DMS 273 treated with DMSO at 0.1 percent for 48 hours (cell line): Measurements from ENCODE around the gene TMEM130.

Experiments used
- DNase-seq: peaks from one replicate; lab custom pipeline; 2025; lab: John Stamatoyannopoulos, UW

The TMEM130 gene, protein sequence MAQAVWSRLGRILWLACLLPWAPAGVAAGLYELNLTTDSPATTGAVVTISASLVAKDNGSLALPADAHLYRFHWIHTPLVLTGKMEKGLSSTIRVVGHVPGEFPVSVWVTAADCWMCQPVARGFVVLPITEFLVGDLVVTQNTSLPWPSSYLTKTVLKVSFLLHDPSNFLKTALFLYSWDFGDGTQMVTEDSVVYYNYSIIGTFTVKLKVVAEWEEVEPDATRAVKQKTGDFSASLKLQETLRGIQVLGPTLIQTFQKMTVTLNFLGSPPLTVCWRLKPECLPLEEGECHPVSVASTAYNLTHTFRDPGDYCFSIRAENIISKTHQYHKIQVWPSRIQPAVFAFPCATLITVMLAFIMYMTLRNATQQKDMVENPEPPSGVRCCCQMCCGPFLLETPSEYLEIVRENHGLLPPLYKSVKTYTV

DNA sequence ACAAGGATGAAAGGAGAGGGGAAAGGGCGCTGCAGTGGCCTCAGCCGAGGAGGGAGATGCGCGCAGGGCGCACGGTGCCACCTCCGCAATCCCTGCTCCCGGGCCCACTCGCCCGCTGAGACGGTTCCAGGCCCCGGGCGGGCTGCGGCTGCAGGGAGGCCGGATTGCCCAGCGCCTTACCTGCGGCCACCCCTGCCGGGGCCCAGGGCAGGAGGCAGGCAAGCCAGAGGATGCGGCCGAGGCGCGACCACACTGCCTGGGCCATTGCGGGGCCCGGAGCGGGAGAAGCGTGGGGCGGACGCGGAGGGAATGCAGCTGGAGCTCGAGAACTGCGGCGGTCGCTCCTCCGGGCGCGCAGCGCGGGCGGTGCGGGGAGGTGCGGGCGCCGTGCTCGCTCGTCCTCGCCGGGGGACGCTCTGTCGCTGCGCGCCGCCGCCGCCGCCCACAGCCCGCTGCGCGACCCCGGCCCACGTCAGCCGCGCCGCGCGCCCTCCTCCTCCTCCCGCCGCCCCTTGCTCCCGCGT, at the start of gene TMEM130:
TSS of gene TMEM130 (minus strand) at position 418 of the 524 bp plus-strand sequence. CDS start at position 265, 153 bp downstream.
- no peak for DNase-seq

DNA sequence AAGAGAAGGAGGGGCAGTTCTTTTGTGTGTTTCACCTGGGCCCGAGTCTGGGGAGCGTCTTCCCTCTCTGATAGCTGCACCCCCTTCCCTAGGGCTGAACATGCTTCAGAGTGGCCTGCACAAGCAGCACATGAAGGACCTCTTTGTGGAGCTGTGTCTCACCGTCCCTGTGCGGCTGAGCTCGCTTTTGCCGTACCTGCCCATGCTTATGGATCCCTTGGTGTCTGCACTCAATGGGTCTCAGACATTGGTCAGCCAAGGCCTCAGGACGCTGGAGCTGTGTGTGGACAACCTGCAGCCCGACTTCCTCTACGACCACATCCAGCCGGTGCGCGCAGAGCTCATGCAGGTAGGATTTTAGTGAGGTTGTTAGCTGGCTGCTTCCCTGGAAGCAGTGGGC, 47.5 kb upstream of the TMEM130 start:
- DNase-seq: no peak

DNA sequence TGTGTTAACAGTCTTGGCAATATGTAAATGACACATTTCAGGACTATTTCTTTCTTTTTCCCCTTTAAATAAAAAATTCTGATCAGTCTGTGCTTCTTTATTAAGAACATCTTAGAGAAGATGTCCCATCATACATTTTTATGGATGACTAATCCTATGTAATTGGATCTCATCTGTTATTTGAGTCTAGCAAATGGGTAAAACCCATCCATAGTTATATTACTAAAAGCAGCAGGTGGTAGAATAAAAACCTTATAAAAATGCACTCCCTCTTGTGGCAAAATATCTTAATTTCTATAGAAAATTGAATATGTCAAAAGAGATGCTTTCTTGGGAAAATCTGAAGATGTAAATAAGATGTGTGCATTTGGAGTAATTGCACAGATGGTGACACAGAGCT, 43.8 kb upstream of the TMEM130 start:
- DNase-seq: no peak

DNA sequence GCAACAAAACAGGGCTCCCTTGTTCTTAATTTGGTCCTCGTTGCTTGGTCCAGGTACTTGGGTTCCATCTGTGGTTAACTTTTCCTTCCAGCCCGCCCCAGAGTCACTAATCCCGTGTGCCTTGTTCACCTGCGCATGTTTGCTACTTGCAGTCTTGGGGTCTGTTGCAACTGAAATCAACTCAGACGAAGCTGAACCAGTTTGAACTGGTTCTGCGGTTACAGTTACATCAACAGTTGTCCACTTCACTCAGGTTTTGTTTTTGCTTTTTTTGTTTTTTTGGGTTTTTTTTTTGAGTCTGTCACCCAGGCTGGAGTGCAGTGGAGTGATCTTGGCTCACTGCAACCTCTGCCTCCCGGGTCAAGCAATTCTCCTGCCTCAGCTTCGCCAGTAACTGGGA, 43.2 kb upstream of the TMEM130 start:
- DNase-seq: no peak

DNA sequence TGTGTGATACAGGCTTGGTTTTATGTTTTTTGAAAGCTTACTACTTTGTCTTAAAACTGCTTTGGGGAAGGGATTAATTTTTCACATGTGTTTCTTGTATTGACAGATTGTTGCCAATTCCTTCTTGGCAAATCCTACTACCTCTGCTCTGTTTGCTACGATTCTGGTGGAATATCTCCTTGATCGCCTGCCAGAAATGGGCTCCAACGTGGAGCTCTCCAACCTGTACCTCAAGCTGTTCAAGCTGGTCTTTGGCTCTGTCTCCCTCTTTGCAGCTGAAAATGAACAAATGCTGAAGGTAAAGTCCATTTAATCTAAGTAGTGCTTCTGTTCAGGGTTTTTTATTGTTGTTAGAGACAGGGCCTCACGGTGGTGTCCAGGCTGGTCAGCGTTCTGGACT, 42.1 kb upstream of the TMEM130 start:
- peak; percentile 79 for DNase-seq

DNA sequence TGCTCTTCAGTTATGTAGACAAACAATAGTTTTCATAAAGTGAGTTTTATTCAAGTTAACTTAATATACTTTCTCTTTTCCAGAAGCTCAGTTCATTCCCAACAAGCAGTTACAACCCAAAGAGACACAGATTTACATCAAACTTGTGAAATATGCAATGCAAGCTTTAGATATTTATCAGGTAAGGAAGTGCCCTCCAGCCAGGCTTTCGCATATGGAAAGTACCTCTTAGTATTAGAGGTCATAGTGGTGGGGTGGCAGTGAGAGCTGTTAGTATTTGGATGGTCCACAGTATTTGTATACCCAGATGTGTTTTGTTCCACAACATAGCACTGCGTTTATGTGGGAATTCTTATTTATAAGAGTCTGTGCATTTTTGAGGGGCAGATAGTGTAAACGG, 40.6 kb upstream of the TMEM130 start:
- no peak for DNase-seq

DNA sequence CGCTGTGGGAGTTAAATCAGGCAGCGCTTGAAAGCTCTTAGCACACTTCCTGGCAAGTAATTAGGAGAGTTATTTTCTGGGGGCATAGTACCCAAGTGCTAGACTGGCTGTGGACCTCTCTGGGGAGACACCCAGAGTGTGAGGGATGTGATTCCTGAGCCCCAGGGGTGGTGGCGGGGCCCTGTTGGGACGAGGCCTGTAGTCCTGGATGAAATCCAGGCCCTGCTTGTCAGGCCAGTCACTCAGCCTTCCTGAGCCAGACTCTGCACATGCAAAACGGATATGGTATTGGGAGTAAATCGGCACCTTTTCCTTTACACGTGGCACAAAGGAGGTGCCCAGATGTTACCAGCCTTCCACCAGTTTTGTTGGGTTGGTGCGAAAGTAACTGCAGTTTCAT, 39.7 kb upstream of the TMEM130 start:
- DNase-seq: no peak

DNA sequence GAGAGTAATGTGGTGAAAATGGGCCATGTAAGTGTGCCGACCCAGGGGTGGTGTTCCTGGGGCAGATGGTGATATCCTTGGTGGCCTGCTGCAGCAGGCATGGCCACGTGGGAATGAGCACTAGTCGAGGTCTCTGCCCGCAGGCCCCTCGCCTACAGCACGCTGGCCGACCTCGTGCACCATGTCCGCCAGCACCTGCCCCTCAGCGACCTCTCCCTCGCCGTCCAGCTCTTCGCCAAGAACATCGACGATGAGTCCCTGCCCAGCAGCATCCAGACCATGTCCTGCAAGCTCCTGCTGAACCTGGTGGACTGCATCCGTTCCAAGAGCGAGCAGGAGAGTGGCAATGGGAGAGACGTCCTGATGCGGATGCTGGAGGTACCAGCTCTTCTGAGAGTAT, 38.8 kb upstream of the TMEM130 start:
- no peak for DNase-seq

DNA sequence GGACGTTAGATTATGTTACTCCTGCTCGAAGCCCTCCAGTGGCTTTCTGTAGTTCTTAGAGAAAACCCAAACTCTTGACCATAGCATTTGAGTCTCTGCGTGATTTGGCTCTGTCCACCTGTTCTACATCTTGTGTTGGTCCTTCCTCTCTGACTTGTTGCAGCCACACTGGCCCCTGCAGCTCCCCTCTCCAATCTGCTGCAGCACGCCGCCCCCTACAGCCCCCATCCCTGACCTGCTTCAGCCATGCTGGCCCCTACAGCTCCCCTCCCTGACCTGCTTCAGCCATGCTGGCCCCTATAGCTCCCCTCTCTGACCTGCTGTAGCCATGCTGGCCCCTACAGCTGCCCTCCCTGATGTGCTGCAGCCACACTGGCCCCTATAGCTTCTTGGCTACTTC, 37.8 kb upstream of the TMEM130 start:
- DNase-seq: no peak

DNA sequence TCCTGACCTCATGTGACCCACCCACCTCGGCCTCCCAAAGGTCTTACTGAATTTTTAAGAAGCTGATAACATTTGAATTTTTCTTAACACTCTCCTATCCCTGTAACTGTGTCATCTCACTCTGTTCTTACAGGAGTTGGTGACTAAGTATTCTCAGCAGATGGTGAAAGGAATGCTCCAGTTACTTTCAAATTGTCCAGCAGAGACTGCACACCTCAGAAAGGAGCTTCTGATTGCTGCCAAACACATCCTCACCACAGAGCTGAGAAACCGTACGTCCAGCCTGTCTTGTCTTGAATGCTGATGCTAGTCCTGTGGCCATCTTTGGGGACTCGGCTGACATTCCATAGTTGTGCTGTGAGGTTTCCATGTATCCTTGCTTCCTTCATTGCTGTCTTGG, 33.4 kb upstream of the TMEM130 start:
- DNase-seq: no peak

DNA sequence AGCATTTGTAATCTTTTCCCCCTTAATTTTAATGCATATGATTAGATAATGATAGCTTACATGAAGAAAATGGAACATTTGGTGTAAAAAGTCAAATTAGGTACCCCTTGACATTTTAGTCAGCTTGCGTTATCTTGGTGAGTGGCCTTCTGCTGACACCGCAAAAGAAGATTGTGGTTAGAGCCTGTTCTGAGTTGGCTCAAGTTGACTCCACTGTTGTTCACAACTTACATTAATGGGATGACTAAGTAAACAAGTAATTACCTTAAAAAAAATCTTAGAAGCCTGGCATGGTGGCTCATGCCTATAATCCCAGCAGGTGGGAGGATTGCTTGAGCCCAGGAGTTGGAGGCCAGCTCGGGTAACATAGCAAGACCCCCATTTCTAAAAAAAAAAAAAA, 32.7 kb upstream of the TMEM130 start:
- DNase-seq: no peak

DNA sequence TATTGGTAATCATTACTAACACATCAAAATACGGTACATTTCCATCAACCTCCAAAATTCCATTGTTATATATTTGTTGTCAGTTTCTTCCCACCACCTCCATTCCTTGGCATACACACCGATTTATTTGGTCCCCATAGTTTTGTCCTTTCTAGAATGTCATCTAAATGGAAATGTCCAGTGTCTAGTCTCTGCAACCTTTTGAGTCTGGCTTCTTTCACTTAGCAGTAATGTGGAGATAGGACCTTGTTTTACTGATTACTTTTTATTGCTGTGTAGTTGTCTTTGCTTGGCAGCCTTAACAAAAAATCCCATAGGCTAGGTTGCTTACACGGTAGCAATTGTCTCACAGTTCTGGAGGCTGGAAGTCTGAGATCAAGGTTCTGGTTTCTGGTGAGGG, 31.0 kb upstream of the TMEM130 start:
- no peak for DNase-seq

DNA sequence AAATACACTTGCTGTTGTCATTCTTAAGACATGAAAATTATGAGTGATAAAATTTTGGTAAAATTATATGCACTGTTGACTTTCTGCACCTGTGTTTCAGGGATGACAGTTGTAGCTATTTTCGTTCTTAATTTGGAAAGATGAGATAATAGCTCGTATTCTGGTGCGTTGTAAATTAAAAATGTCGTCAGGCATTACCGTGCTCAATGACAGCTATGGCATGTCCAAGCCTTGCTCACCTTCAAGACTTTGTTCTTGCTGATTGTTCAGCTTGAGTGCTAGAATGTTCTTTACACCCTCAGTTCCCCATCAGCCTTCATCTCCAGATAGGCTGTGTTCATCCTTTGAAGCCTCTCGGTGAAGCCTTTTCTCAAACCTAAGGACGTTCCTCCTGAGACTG, 30.0 kb upstream of the TMEM130 start:
- no peak for DNase-seq

DNA sequence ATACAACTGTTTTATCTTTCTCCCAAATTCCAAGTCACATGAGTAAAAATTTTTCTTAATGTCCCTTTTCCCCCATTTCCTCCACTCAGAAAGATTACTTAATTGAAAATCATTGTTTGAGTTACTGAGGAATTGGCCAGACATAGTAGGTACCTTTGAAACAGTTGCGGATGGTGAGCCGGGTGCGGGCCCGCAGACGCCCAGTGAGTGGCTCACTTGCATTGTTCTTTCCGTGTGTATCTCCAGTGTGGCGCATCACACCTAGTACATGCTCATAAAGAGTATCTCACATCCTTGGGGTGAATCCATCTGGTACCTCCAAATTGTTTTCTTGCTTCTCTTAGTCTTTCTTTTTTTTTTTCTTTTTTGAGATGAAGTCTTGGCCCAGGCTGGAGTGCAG, 22.8 kb upstream of the TMEM130 start:
- no peak for DNase-seq

DNA sequence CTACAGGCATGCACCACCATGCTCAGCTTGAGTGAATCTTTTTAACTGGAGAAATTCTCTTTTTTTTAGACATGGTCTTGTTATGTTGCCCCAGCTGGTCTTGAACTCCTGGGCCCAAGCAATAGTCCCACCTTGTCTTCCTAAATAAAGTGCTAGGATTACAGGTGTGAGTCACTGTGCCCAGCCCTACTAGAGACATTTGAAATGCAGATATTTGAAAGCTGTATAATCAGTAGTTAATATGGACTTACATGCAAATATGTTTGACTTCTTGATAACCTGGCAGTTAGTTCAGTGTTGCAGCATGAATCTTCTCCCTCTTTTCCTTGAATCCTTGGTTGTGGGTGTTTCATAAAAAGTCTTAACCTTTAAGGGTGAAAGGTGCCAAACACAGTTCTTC, 17.2 kb upstream of the TMEM130 start:
- DNase-seq: no peak

DNA sequence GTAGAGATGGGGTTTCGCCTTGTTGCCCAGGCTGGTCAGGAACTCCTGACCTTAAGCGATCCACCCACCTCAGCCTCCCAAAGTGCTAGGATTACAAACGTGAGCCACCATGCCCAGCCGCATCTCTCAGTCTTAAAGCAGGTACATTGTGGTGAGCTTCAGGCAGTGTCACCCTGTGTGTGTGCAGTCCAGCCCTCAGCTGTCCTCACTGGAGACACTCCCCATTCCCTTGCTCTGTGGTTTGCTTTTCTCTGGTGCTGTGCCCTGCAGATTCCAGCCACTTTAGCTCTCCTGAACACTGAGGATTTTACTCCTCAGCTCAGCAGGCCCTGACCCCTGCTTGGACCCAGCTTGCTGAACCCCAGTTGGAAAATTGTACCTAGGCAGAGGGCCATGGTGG, 14.6 kb upstream of the TMEM130 start:
- no peak for DNase-seq

DNA sequence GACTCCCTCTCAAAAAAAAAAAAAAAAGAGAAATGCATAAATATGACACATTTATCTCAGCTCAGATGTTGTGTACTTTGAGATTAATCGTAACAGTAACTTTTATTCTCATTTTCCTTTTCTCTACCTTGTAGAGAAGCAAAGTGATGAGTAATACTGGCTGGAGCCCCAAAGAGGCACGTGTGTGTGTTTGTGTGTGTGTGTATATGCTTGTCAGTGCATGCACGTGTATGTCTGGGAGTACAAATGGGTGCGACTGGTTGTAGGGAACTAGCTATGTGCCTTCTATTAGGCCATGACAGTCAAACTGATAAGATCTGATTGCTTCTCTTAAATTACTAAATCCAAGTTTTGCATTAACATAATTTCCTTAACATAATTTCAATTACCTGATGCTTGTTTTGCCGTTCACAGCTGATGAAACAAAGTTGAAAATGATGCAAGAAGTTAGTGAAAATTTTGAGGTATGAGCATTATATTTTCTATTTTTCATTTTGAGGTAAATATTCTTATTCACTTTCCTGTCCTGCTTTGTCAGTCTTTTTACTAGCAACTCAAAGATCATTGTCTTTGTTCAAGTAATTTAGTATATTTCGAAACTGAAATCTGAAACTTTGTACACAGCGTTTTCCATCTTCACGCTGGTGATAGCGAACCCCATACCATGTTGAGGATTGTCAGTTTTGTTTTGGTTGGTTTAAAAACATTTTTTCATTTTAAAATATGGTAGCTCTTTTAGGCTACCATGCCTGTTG, 11.9 kb upstream of the TMEM130 start:
- DNase-seq: no peak

DNA sequence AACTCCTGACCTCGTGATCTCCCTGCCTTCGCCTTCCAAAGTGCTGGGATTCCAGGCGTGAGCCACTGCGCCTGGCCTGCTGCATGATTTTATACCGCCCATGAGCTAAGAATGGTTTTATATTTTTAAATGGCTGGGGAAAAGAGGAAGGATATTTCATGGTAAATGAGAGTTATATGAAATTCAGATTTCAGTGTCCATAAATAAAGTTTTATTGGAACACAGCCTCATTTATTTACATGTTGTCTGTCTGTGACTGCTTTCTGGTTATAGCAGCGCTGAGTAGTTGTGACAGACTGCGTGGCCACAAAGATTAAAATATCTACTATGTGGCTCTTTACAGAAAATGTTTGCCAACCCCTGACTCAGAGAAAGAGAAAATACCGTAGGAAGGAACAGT, 10.7 kb upstream of the TMEM130 start:
- DNase-seq: no peak

DNA sequence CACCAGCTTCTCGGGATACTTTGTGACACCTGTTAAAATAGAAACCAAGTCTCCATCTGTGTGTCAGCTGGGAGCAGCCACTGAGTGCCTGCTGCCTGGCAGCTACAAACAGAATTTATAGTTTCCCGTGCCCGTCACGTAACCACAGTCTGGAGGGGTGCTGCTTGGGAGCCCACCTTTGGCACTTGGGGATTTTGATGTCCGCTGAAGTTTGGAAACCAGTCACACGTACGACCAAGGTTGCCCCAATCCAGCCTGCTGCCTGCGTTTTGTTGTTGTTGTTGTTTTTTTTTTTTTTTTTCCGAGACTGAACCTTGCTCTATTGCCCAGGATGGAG, 10.1 kb upstream of the TMEM130 start:
- DNase-seq: no peak

DNA sequence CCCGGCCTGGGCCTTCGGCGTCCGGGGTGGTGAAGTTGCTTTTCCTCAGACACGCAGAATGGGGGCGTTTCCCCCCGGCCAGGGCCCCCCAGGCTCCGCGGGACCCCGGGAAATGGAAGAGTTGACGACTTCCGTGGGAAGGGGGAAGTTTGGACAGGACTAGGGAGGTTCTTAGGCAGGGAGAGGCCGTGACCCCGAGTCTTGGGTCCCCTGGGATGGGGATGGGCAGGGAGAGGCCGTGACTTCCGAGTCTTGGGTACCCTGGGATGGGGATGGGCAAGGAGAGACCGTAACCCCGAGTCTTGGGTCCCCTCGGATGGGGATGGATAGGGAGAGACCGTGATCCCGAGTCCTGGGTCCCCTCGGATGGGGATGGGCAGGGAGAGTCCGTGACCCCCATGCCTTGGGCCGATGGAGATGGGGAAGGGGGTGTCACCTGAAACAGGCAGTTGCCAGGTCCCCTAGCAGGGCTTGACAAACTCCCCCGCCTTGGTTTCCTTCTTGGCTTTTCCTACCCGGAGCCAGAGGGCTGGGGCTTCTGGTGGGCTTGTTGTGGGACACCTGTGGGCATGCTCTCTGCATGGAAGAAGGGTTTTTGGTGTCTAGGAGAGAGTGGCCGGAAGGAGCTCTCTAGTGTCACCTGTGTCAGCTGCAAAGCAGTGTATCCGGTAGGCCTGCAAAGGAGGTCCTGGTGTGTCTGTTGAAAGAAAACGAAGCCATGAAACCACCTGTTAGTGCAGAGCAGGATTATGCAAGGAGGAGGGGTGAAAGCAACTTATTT, 9.6 kb upstream of the TMEM130 start:
- DNase-seq: no peak

DNA sequence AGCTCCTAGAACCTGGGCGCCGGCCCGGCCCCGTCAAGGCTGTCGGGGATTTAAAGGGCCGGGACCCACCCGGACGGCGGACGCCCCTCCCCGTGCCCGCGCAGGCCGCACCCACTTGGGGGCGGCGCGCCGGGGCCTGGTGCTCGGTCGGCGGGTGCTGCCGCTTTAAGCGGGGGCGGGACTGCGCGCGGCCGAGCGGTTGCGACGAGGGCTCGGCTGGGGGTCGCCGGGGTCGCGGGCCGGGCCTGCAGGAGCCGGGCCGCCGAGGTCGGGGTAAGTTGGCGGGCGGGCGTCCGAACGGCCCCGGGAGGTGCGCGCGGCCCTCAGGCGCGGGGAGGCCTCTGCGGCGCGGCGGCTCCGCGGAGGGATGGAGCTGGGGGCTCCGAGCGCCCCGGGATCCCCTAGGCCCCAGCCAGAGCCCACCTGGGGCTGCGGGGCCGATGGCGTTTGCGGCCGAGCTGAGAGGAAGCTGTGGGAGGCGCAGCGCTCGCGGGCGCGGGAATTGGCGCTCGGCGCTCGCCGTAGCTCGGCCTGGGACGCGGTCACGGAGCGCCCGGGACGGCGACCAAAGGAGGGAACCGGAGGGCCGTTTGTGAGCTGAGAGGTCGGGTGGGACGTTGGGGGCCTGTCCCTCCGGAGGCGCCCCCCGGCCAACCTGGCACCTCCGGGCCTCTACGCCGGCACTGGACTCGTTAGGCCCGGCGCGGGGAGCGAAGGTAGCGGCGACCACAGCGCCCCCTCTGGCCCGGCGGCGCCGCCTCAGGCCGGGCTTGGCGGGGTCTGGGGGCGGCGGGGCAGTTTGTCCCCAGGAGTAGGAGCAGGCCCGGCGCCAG, 8.8 kb upstream of the TMEM130 start, which contains the start of gene TRRAP:
TSS of gene TRRAP (plus strand) at position 168 of the 833 bp plus-strand sequence. CDS start 2,619 bp downstream, outside the sequence.
- peak; percentile 29 for DNase-seq
